GM12878 (cell line): ENCODE results near the gene MAPKBP1.

Experiments
- CEBPB ChIP-seq, 2 experiments: fragments of 150-350 bp in 1 of 2; IDR thresholded peaks; 2 replicates each; pipeline ENCODE4 v1.6.1; 2012 to 2014; ENCODE audit warnings: low read depth in 2 of 2, low read length in 2 of 2, borderline replicate concordance in 1 of 2, inconsistent platforms in 1 of 2
- EP300 ChIP-seq, 2 experiments: fragments of 150-350 bp in 1 of 2; IDR thresholded peaks; 2 replicates each; pipeline ENCODE4 v1.6.1; 2011 to 2012; ENCODE audit warnings: low read depth in 2 of 2, low read length in 2 of 2, borderline replicate concordance in 1 of 2, improper control_type of control experiment in 1 of 2, inconsistent platforms in 1 of 2; ENCODE audit not compliant: control insufficient read depth in 1 of 2
- EZH2 ChIP-seq: IDR thresholded peaks from 2 replicates; pipeline ENCODE4 v1.6.1; 2012; ENCODE audit warnings: low read depth, mild to moderate bottlenecking, control low read depth, inconsistent platforms, low read length, borderline replicate concordance; ENCODE audit not compliant: control insufficient read depth
- FOXK2 ChIP-seq: fragments of 450-650 bp; IDR thresholded peaks from 2 replicates; pipeline ENCODE4 v1.6.1; 2017; ENCODE audit warnings: mild to moderate bottlenecking, moderate library complexity
- POLR2AphosphoS5 ChIP-seq: IDR thresholded peaks from 2 replicates; pipeline ENCODE4 v1.6.1; 2011; ENCODE audit warnings: mild to moderate bottlenecking, low read length, inconsistent platforms
- RAD21 ChIP-seq: IDR thresholded peaks from 2 replicates; pipeline ENCODE4 v1.6.1; 2011; ENCODE audit warnings: mild to moderate bottlenecking, low read depth, low read length, moderate library complexity; ENCODE audit not compliant: insufficient read depth
- RAD51 ChIP-seq: fragments of 450-650 bp; IDR thresholded peaks from 2 replicates; pipeline ENCODE4 v1.6.1; 2016; ENCODE audit warnings: moderate library complexity, mild to moderate bottlenecking, inconsistent platforms
- RCOR1 ChIP-seq: conservative IDR thresholded peaks from 2 replicates; pipeline ENCODE4 v1.6.1; 2012; ENCODE audit warnings: low read depth, low read length, improper control_type of control experiment
- TF ChIP-seq, protein P1 (sequence below): IDR thresholded peaks from 2 replicates; pipeline ENCODE4 v1.6.1; 2012; ENCODE audit warnings: low read depth, low read length, improper control_type of control experiment
- TF ChIP-seq, protein P2 (sequence below), 3 experiments: IDR thresholded peaks in 2 of 3; conservative IDR thresholded peaks in 1 of 3; 2 replicates each; pipeline ENCODE4 v1.5.1; 2011; ENCODE audit warnings: low read depth in 3 of 3, low read length in 3 of 3, mild to moderate bottlenecking in 3 of 3, control low read depth in 2 of 3, moderate library complexity in 2 of 3, inconsistent platforms in 1 of 3, mixed read lengths in 1 of 3; ENCODE audit not compliant: control insufficient read depth in 2 of 3, insufficient read depth in 1 of 3; ENCODE audit errors: extremely low read depth in 1 of 3

DNA sequence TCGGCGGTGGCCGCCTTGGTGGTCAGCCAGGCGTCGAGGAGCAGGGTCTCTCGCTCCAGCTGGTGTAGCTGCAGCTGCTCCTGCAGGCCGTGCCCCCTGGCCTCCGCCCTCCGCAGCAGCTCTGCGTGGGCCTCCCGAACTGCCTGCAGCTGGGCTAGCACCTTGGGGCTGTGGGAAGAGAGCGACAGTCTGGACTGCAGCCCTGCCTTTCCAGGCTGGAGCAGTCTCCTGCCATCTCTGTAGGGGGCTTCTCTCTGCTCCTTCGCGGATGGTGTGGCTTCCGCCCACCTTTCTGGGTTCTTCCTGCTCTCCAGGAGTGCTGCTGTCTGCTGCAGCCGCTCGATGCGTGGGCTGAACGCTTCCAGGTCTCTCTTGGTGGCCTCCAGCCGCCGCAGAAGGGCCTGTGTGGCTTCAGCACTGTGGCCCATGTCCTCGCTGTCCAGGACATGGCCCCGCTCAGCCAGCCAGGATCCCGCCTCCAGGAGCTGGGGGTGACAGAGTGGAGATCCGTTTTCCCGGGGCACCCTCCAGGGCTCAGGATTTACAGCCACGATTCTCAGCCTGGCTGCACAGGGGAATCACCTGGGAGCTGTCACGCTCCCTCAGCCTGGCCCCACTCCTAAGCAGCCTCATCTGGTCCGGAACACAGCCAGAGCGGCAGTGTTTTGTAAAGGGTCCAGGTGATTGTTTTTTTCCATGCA lies 81.1 kb downstream of the MAPKBP1 start:
- TF ChIP-seq, protein P1, sequence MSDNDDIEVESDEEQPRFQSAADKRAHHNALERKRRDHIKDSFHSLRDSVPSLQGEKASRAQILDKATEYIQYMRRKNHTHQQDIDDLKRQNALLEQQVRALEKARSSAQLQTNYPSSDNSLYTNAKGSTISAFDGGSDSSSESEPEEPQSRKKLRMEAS, result no peak
- no peak for TF ChIP-seq CEBPB (IDR thresholded peaks at IDR 0.05; ENCODE audit: borderline replicate concordance in 1 of 2, low read depth in 2 of 2, low read length in 2 of 2)
- TF ChIP-seq POLR2AphosphoS5, result no peak
- TF ChIP-seq EP300 (IDR thresholded peaks at IDR 0.05; ENCODE audit: borderline replicate concordance in 1 of 2, control insufficient read depth in 1 of 2, low read depth in 2 of 2, low read length in 2 of 2), result no peak
- TF ChIP-seq FOXK2, result no peak
- TF ChIP-seq EZH2, result no peak
- TF ChIP-seq RCOR1, result no peak
- TF ChIP-seq, protein P2, sequence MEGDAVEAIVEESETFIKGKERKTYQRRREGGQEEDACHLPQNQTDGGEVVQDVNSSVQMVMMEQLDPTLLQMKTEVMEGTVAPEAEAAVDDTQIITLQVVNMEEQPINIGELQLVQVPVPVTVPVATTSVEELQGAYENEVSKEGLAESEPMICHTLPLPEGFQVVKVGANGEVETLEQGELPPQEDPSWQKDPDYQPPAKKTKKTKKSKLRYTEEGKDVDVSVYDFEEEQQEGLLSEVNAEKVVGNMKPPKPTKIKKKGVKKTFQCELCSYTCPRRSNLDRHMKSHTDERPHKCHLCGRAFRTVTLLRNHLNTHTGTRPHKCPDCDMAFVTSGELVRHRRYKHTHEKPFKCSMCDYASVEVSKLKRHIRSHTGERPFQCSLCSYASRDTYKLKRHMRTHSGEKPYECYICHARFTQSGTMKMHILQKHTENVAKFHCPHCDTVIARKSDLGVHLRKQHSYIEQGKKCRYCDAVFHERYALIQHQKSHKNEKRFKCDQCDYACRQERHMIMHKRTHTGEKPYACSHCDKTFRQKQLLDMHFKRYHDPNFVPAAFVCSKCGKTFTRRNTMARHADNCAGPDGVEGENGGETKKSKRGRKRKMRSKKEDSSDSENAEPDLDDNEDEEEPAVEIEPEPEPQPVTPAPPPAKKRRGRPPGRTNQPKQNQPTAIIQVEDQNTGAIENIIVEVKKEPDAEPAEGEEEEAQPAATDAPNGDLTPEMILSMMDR (IDR thresholded peaks at IDR 0.05 in 2 of 3, conservative IDR thresholded peaks at IDR 0.05 in 1 of 3; ENCODE audit: control insufficient read depth in 2 of 3, extremely low read depth in 1 of 3, insufficient read depth in 1 of 3, low read depth in 3 of 3, low read length in 3 of 3), result no peak
- TF ChIP-seq RAD51, result no peak
- TF ChIP-seq RAD21, result no peak
